8988T (cell line): ENCODE measurements around the gene SGSM1.
"Not testable (repeated sequence)": the region's sequence is repeated elsewhere in the genome, so short reads cannot be mapped to it uniquely, and the experiment has no call there.

Experiments used
- DNase-seq: peaks from one replicate; pipeline ENCODE4 v3.0.0; 2011

Gene SGSM1

GRCh38 chr22:24905909-24906308 lies 99.9 kb downstream of the SGSM1 start:
- no peak for DNase-seq

DNA sequence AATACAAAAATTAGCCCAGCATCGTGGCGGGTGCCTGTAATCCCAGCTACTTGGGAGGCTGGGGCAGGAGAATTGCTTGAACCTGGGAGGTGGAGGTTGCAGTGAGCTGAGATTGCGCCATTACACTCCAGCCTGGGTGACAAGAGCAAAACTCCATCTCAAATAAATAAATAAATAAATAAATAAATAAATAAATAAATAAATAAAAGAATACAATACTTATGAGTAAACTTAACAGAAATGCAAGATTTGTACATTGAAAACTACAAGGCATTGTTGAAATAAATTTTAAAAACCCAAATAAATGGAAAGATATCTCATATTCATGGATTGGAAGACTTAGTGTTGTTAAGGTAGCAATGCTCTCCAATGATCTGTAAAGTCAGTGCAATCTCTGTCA lies 101.1 kb downstream of the SGSM1 start:
- DNase-seq: not testable (repeated sequence)

DNA sequence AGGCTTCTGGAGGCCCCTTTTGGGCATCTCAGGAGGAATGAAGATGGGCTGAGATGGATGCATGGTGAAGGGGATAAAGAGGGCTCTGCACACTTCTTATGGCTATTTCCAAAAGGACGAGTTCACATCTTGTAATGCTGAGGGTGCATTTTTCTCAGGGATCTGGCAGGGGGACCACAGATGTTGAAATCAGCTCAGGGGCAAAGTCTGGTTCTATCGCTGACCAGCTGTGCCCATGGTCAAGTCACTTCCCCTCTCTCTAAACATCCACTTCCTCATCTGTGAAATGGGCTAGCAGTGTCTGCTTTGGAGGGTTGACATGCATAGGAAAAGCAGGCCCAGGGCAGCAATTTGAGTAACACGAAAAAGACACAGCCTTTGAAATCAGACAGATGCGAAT lies 114.0 kb downstream of the SGSM1 start:
- no peak for DNase-seq

DNA sequence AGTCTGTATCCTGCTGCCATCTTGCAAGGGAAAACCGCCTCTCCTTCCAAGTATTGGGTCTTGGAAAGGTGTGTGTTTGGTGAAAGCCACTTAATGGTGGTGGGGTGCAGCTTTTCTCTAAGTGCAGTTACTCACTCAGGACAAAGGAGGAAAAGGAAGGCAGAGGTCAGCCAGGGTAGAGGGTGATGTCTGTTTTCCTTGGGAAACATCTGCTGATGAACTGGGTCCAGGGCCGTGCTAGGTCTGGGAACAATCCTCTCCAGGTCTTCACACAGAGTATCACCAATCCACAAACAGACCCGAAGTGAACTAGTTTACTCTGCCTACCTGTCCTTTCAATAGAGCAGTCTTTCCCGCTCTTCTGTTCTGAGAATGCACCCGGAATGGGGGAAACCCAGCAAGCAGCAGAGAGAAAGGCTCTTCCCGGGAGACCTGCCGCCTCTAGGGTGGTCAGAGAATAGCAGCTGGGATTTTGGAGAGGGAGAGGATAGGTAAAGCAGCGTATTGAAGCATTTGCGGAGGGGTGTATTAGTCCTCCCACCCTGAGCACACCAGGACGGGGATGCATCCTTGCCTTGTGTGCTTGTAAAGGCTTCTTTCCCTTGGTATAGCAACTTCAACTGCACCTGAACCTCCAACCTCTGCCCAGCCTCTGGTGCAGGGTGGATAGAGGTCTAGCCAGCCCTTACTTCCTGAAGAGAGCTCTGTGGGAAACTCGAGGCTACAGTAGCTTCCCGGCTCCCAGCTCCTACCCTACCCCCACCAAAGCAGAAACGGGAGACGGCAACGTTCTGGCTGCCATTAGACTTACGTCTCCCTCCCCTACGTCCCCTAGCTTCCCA lies 119.8 kb downstream of the SGSM1 start:
- DNase-seq: no peak

GRCh38 chr22:24926428-24926725 lies 120.4 kb downstream of the SGSM1 start:
- no peak for DNase-seq

- no peak for DNase-seq
These were observed 121.0 kb downstream of the SGSM1 start for GRCh38 chr22:24926849-24927579.

DNA sequence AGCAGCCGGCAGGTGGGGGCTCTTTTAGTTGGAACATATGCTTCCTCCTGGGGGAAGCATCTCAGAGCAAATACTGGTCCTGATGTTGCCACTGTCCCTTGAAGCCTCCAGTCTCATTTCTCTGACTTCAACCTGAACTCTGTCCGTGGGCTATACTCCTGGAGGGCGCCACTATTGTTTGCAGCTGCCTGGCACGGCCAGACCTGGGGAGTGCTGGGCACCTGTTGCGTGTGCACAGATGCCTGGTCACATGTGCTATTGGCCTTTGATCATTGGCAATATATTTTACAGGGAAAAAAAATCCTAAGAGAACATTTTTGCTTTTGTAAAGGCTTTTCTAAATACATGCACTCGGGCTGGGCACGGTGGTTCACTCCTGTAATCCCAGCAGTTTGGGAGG lies 122.3 kb downstream of the SGSM1 start:
- no peak for DNase-seq

- no peak for DNase-seq
These were observed 124.7 kb downstream of the SGSM1 start for GRCh38 chr22:24930678-24931077.

- DNase-seq: no peak
These were observed 129.9 kb downstream of the SGSM1 start for GRCh38 chr22:24935771-24936483.

GRCh38 chr22:24937114-24937513 lies 131.1 kb downstream of the SGSM1 start:
- DNase-seq: no peak

- DNase-seq: no peak
These were observed 132.8 kb downstream of the SGSM1 start for GRCh38 chr22:24938741-24939341.

DNA sequence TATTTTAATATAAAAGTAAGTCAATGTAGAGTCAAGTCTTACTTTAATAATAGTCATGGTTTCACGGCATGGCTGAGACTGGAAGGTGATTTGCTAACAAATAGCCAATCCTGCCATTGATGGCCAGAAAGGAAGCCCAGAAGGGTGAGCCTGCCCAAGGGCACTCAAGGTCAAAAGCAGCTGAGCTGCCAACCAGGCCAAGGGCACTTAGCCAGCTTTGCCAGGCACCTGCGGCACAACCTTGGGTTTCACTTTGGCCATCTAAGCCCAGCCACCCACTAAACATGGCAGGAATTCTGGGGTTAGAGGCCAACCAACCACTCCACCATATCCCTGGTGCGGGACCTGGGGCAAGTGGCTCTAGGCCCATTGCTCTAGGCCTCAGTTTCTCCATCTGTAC lies 136.3 kb downstream of the SGSM1 start:
- DNase-seq: no peak

- no peak for DNase-seq
These were observed 138.4 kb downstream of the SGSM1 start for GRCh38 chr22:24944217-24944937.

DNA sequence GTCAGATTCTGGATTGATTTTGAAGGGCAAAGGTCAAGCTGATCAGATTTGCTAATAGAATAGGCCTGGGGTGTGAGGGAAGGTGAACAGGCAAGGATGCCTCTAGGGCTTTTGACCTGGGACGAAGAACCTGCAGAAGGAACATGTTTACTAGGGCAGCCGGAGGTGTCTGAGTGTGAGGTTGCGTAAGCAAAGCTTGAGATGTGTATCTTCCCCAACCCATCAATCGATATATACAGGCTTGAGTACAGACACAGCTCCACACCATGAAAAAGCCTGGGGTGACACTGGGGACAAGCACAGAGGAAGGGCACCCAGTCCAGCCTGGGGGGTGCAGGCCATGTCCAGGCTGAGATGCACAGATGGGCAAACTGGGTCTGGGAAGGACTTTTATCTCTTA lies 139.4 kb downstream of the SGSM1 start:
- no peak for DNase-seq

DNA sequence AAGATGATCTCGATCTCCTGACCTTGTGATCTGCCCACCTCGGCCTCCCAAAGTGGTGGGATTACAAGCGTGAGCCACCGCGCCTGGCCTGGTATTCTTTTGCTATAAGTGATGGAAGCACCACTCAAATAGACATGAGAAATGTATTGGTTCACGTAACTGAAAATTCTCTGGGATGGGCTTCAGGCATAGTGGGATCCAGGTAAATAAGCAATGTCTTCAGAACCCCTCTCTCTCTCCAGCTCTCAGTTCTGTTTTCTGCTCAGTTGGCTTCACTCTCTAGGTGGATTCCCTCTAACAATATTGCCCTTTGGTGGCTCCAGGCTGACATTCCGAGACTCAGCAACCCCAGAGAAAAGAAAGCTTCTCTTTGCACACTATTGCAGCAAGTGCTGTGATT lies 141.4 kb downstream of the SGSM1 start:
- no peak for DNase-seq

- DNase-seq: no peak
These were observed 141.9 kb downstream of the SGSM1 start for GRCh38 chr22:24947881-24948280.

- DNase-seq: no peak
These were observed 142.6 kb downstream of the SGSM1 start for GRCh38 chr22:24948356-24949202.

DNA sequence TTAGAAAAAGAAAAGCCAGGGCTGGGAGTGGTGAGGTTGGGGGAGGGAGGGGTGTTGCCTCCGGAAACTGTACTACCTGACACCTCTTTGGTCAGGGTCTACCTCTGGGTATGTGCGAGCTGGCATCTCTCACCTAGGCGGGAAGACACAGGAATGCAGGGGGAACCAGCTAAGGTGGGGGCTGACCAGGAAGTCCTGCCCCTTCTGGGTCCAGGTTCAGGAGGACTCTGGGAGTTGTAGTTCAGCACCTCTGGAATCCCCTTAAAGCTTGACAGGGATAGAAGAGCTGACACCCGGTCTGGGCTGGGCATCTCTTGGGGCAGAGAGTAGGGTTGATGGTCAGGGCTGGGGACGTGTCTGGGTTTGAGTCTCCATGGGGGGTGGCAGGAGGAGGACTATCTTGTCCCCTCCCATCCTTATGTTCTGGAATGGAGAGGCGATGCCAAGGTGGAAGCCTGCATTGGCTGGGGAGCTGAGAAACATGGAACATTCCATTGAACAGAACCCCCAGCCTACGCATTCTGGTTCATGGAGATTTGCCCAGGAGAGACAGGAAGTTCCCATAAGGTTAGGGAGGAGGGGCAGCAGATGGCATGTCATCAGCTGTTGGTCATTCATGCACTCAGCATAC lies 144.4 kb downstream of the SGSM1 start:
- DNase-seq: no peak

DNA sequence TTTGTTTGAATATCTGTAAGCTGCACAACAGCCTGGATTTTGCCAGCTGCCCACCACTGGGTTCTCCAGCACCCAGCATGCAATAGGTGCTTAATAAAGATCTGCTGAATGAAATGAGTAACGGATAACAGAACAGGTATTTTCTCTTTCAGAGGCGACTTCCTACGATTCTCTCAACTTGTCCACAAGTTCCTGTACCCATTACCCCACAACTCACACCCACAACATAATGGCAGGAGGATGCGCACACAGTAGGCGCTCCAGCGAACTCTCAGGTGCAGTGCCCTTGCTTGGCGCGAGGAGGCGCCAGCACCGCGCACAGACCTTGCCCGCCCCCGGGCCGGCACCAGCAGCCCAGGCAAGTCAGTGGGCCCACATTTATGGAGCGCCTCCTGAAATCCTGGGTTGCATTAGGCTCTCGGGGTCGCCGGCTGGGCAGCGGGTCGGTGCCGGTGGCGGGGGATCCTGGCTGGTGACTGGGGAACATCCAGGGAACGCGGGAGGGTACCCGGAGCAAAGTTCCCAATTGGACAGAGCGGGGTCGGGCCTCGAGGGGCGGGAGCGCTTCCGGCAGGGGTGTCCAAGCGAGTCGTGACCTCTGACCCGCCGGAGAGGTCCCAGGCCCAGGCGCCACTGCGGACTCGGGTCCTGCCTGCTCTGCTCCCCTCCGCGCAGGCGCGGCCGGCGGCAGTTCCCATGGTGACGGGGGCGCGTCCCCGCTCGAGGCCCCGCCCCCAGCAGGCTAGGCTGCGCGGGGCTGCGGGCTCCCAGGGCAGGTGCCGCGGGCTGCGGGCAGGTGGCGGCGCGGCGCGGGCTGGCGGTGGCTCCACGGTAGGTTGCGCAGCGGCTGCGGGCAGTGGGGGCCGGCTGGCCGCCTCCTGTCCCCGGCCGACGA lies 146.2 kb downstream of the SGSM1 start, which contains the start of gene KIAA1671:
Gene KIAA1671, plus strand, starts transcription at position 775 of the 895 bp plus-strand sequence. CDS start 75,284 bp downstream, outside the sequence.
- peak; percentile 79 for DNase-seq

- peak; percentile 40 for DNase-seq
These were observed 146.9 kb downstream of the SGSM1 start for GRCh38 chr22:24952837-24953383.
